IPS-11a (cell line): Measurements from ENCODE around the gene HOXA4.

ENCODE experiments used
- H3K4me3 ChIP-seq: one replicate; pipeline ENCODE4 v1.5.1; 2013; ENCODE audit warnings: low read depth, low read length, control low read depth

Gene HOXA4

GRCh38 chr7:27130540-27131389 is at the start of gene HOXA4:
TSS of gene HOXA4 (minus strand) at chr7:27130757. CDS start at chr7:27130733, 24 bp downstream.
- peak within 1 kb of the TSS; percentile 13 for H3K4me3 ChIP-seq

GRCh38 chr7:27179503-27180430 is 49.2 kb upstream of the HOXA4 start:
- no peak overlapping the region for H3K4me3 ChIP-seq

- no peak overlapping the region for H3K4me3 ChIP-seq
Measured at GRCh38 chr7:27179030-27179429, 48.5 kb upstream of the HOXA4 start.

- no peak overlapping the region for H3K4me3 ChIP-seq
Measured at GRCh38 chr7:27178366-27178765, 47.8 kb upstream of the HOXA4 start.

GRCh38 chr7:27177795-27178320 is 47.3 kb upstream of the HOXA4 start:
- no peak overlapping the region for H3K4me3 ChIP-seq

- no peak overlapping the region for H3K4me3 ChIP-seq
Measured at GRCh38 chr7:27176962-27177794, 46.6 kb upstream of the HOXA4 start.

- H3K4me3 ChIP-seq = no peak overlapping the region
Measured at GRCh38 chr7:27176524-27176845, 45.9 kb upstream of the HOXA4 start.

GRCh38 chr7:27175626-27176523 is 45.3 kb upstream of the HOXA4 start:
- H3K4me3 ChIP-seq = no peak overlapping the region

- H3K4me3 ChIP-seq = no peak overlapping the region
Measured at GRCh38 chr7:27174874-27175625, 44.5 kb upstream of the HOXA4 start.

- H3K4me3 ChIP-seq = no peak within 1 kb of the TSS
Measured at GRCh38 chr7:27173956-27174873, 43.7 kb upstream of the HOXA4 start, which contains the start of gene HOXA10. TSS of gene HOXA10 (minus strand) at chr7:27174320. CDS start at chr7:27174306, 14 bp downstream.

GRCh38 chr7:27173511-27173955 is 43.0 kb upstream of the HOXA4 start:
- H3K4me3 ChIP-seq = no peak overlapping the region

- no peak overlapping the region for H3K4me3 ChIP-seq
Measured at GRCh38 chr7:27172823-27173510, 42.4 kb upstream of the HOXA4 start.

GRCh38 chr7:27172315-27172774 is 41.8 kb upstream of the HOXA4 start:
- H3K4me3 ChIP-seq = no peak overlapping the region

GRCh38 chr7:27171637-27172314 is 41.2 kb upstream of the HOXA4 start:
- no peak overlapping the region for H3K4me3 ChIP-seq

GRCh38 chr7:27171325-27171636 is 40.7 kb upstream of the HOXA4 start:
- no peak overlapping the region for H3K4me3 ChIP-seq

- H3K4me3 ChIP-seq = no peak overlapping the region
Measured at GRCh38 chr7:27170426-27171324, 40.1 kb upstream of the HOXA4 start.
